ENCODE data around the gene RNF19B.
A peak's percentile ranks its signal among the peaks of the same experiment; 100 is the strongest.
"Not testable (repeated sequence)": the region's sequence is repeated elsewhere in the genome, so short reads cannot be mapped to it uniquely, and the experiment has no call there.

Gene RNF19B

DNA sequence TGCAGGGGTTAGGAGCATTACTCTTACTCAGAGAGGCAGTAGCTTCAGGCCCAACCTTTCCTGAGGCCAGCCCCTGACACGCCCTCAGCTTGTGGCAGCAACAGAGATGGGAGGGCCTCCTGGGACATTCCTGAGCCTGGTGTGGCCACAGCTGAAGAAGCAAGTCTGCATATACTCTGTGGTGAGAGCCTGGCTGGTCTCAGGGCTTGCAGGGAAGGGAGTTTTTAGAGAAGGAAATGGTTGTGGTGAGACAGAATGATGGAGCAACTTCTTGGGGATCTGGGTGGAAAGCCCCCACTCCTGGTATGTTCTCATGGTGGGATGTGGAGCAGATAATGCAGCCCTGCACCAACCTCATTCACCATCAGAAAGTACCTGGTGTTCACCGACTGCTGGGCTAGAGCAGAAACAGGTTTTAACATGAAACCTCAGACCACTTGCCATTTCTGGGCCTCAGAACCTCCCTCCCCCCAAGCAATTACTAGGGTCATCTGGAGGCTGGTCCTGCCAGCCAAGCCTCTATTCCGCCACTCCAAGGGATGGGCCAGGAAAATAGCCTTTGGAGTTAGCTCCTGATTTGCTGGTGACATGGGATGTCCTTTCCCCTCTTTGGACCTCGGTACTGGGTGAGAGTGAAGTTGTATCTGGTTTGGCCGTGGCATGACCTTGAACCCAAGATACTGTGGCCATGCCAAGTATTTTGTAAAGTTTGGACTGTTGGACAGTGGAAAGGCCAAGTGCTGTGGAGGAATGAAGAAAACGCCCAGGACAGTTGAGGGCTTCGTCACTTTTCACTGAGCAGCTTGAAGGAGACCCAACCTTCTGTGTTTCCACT lies 28.1 kb upstream of the RNF19B start:
- peak; percentile 95 for DNase-seq

- no peak for DNase-seq
Observed at GRCh38 chr1:32991819-32992488, 27.3 kb upstream of the RNF19B start.

DNA sequence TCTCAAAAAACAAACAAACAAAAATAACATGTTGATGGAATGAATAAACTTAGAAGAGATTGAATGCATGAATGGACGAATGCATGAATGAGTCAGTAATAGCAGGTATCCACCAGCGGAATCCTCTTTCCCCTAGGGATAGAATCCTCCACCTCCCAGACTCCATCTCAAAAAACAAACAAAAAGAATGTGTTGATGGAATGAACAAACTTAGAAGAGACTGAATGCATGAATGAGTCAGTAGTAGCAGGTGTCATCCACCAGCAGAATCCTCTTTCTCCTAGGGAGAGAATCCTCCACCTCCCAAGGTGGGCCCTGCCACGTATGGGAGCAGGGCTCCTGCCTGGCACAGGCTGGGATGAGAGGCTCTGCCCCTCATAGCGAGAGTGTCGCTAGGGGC lies 26.8 kb upstream of the RNF19B start:
- no peak for DNase-seq

DNA sequence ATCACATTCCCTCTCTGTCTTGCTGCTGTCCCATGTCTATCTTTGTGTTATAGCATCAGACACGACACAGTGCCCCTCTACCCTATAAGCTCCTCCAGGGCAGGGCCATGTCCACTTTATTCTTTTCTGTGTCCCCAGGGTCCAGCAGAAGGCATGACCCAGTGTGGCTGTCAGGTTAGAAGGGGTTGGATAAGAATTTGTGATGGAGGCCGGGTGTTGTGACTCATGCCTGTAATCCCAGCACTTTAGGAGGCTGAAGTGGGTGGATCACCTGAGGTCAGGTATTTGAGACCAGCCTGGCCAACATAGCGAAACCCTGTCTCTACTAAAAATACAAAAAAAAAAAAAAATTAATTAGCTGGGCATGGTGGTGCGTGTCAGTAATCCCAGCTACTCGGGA lies 26.3 kb upstream of the RNF19B start:
- no peak for DNase-seq

DNA sequence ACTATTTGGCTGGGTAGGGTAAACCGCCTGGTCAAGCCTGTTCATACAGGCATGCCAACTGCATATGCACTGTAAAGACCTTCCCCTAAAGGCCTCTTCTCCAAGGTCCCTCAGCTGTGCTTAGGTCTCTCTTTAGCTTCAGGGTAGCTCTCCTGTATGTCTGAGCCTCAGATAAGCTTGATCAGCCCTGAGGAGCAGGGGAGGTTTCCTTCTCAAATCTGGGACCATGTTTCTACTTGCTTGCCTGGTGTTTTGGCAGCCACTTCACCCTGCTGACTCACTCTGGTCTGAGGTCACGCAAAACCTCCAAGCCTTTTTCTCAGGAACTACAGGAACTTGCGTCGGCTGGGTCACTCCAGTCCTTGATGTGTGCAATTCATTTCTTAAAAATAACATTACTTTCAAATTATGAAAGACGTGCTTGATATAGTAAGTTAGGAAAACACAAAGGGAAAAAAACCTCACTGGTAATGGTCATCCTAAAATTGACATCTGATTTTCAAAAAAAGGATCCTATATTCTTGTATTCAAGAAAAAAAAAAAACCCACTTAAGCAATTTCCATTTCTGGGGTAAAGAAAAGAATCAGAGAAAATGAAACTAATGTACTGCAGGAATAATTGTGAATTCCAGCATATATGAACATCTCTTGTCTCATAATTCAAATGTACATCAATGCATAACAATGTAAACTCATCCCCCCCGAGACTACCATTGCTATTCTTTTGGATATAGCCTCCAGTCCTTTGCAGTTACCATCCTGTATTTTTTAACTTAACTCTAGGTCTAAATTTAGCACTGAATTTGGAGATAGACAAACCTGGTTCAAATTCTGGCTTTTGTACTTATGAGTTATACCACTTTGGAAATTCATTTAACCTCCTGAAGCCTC lies 24.8 kb upstream of the RNF19B start:
- peak; percentile 75 for DNase-seq

GRCh38 chr1:32988665-32989064 lies 24.1 kb upstream of the RNF19B start:
- DNase-seq, result no peak

DNA sequence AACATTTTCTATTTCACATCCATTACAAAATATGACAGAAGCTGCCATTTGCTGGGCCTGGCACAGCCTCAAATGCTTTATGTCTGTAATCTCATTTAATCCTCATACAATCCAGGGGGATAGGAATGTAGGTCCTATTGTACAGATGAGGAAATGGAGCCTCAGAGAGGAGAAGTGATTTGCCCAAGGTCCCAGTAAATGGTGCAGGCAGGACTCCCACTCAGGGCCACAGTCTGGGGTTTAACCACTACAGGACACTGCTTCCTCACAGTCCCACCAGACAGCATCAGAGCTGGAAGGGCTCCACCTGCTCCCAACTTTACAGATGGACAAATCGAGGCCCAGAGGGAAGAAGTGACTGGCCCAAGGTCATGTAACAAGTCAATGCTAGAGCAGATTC lies 20.6 kb upstream of the RNF19B start:
- no peak for DNase-seq

DNA sequence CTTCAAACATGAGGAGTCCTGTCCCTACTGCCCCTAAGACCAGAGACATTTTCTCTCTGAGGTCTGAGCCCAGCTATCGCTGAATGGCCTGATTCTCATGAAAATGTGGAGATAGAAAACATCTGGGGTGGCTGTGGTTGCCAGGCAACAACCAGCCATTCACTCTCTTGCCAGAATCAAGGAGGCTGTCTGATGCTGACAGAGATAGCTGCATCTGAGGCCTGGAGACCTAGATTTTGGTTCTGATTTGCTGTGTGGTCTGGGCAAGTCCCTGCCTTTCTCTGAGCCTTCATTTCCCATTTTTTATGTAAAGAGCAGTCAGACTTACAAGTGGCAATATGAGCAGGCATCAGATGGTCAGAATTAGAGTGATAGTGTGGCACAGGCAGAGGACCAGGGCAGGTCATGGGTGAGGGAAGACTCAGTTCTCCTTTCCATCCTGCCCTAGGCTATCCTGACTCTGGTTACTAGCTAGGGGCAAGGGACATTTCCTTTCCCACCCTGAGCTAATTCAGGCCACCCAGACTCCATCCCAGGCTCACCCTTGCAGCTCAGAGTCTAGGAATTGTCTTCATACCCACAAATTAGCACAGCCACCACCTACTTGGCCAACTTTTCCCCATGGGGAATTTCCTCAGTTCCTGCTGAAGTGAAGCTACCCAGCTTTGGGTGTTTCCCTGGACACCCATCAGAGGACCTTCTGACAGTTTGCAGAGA lies 20.0 kb upstream of the RNF19B start:
- no peak for DNase-seq

DNA sequence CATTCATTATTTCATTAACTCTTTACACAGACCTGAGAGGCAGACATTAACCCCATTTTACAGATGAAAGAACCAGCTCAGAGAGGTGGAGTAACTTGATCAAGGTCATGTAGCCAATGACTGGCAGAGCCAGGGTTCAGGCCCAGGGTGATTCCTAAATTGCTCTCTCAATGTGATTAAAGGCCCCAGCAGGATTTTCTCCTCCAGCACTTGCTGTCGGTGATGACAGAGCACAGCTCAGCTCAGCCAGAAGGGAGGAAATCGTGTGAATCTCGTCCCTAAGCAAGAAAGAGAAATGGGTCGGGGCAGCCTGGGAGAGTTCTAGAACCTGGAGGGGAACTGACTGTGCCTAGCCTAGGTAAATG lies 19.5 kb upstream of the RNF19B start:
- no peak for DNase-seq

GRCh38 chr1:32983020-32983419 lies 18.4 kb upstream of the RNF19B start:
- no peak for DNase-seq

DNA sequence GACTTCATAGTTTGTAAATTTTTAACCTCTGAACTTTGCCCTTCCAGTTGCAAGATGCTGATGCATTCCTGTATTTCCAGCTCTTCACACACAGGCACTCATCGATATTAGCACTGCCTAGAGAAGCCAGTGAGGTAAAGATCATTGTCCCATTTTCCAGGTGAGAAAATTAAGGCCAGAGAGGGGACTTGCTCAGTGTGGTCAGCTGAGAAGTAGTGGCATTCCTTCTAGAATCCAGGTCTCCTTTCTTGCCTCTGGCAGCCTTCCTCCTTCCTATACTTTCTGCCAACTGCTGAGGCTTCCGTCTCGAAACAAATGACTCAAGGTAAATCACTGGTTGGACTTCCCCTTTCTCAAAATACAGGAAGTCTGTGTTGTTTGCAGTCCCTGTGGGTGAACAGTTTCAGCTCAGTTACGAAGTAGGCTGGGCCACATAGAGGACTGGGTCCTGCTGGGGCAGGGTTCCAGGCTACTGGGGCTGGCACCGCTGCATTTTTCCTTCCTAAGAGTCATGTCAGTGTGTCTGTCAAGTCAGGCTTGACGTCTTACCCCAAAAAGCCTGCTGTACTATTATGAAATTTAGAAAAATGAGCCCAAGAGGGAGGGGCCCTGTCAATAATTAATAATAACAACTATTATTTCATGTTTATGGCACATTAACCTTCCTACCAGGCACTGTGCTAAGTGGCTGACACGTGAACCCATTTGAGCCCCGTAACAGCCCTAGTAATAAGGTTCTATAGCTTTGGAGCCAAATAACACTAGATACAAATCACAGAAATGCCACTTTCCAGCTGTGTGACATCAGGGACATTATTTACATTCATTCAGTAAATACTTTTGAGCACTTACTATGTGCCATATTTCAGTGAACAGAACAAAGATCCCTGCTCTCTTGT lies 16.6 kb upstream of the RNF19B start:
- peak; percentile 84 for DNase-seq

DNA sequence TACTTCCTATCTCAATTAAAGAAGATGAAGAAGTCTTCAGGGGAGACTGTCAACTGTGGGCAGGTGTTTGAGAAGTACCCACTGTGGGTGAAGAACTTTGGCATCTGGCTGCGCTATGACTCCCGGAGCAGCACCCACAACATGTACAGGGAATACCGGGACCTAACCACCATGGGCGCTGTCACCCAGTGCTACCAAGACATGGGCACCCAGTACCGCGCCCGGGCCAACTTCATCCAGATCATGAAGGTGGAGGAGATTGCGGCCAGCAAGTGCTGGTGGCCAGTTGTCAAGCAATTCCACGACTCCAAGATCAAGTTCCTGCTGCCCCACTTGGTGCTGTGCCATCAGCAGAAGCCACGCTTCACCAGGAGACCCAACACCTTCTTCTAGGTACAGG lies 15.5 kb upstream of the RNF19B start:
- no peak for DNase-seq

- DNase-seq, result no peak
Observed at GRCh38 chr1:32978854-32979253, 14.2 kb upstream of the RNF19B start.

- DNase-seq, result no peak
Observed at GRCh38 chr1:32977546-32978087, 13.0 kb upstream of the RNF19B start.

DNA sequence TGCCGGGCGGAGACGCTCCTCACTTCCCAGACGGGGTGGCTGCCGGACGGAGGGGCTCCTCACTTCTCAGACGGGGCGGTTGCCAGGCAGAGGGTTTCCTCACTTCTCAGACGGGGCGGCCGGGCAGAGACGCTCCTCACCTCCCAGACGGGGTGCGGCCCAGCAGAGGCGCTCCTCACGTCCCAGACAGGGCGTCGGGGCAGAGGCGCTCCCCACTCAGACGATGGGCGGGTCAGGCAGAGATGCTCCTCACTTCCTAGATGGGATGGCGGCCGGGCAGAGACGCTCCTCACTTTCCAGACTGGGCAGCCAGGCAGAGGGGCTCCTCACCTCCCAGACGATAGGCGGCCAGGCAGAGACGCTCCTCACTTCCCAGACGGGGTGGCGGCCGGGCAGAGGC lies 10.4 kb upstream of the RNF19B start:
- DNase-seq, result not testable (repeated sequence)

DNA sequence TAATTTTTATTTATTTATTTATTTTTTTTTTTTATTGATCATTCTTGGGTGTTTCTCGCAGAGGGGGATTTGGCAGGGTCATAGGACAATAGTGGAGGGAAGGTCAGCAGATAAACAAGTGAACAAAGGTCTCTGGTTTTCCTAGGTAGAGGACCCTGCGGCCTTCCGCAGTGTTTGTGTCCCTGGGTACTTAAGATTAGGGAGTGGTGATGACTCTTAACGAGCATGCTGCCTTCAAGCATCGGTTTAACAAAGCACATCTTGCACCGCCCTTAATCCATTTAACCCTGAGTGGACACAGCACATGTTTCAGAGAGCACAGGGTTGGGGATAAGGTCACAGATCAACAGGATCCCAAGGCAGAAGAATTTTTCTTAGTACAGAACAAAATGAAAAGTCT lies 8.8 kb upstream of the RNF19B start:
- not testable (repeated sequence) for DNase-seq

- DNase-seq, result no peak
Observed at GRCh38 chr1:32972814-32973428, 8.3 kb upstream of the RNF19B start.

- DNase-seq, result no peak
Observed at GRCh38 chr1:32971576-32971975, 7.0 kb upstream of the RNF19B start.

DNA sequence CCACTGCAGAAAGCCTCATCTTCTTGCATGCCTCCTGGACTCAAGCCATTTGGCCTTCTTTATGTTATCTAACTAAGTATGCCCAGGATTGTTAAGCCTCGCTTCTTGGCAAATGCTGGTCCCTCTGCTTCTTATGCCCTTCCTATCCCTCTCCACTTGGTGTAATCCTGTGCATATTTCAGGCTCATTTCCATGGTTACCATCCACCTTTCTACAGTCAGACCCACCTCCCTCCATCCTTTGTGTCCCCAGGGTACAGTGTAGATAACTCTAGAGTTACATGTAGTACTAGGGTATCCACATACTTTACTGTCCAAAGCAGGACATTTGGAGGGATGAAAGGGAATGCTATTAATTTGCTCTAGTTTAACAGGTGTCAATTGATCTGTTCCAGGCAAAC lies 6.5 kb upstream of the RNF19B start:
- DNase-seq, result no peak

DNA sequence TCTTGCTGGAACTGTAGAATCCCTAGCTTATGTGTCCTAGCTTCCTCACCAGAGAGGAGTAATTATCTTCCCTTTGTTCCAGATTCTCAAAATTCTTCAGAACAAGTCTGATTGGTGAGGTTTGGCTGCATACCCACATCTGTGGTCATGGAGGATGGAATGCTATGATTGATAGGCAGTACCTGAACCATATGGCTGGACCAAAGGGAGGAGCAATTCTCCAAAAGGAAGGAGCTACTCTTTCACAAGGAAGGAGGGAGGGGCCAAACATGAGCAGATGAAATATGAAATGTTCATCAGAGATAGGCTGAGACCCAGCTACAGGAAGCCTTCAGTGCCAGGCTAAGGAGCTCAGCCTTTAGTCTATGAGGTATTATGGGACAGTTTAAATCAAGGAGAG lies 5.0 kb upstream of the RNF19B start:
- DNase-seq, result no peak

Data from GF-D8 (cell line).